Stimulated activated naive CD4-positive, alpha-beta T cell (primary cell): ENCODE data around the gene NANOG.
"Not testable (repeated sequence)": the region's sequence is repeated elsewhere in the genome, so short reads cannot be mapped to it uniquely, and the experiment has no call there.

Experiments used
- DNase-seq, 6 experiments: peaks; one replicate each; lab custom pipeline; 2025; lab: John Stamatoyannopoulos, UW

The NANOG gene

GRCh38 chr12:7788884-7789528 is at the start of gene NANOG:
NANOG (plus strand) TSS chr12:7789402; CDS start chr12:7789615, 213 bp downstream.
- DNase-seq = not testable (repeated sequence)

GRCh38 chr12:7747246-7747645 is 42.0 kb upstream of the NANOG start, which contains the start of gene CLEC4C:
CLEC4C (minus strand) TSS chr12:7747375; CDS start chr12:7747348, 27 bp downstream.
- no peak for DNase-seq

- DNase-seq = no peak
These were observed 40.4 kb upstream of the NANOG start for GRCh38 chr12:7748852-7749251.

- no peak for DNase-seq
These were observed 39.8 kb upstream of the NANOG start for GRCh38 chr12:7749442-7749841.

- DNase-seq = no peak
These were observed 38.9 kb upstream of the NANOG start for GRCh38 chr12:7750350-7750749.

GRCh38 chr12:7751394-7751793 is 37.8 kb upstream of the NANOG start:
- DNase-seq = no peak

GRCh38 chr12:7751941-7752922 is 37.0 kb upstream of the NANOG start:
- DNase-seq = not testable (repeated sequence)

GRCh38 chr12:7755668-7756067 is 33.5 kb upstream of the NANOG start:
- not testable (repeated sequence) for DNase-seq

GRCh38 chr12:7756993-7757392 is 32.2 kb upstream of the NANOG start:
- no peak for DNase-seq

GRCh38 chr12:7758766-7759140 is 30.4 kb upstream of the NANOG start:
- no peak for DNase-seq

GRCh38 chr12:7769999-7770398 is 19.2 kb upstream of the NANOG start:
- no peak for DNase-seq

GRCh38 chr12:7781274-7781673 is 7.9 kb upstream of the NANOG start:
- DNase-seq = no peak

GRCh38 chr12:7782055-7782454 is 7.1 kb upstream of the NANOG start:
- no peak for DNase-seq

- DNase-seq = not testable (repeated sequence)
These were observed 5.8 kb upstream of the NANOG start for GRCh38 chr12:7783433-7783832.

- DNase-seq = no peak
These were observed 4.5 kb upstream of the NANOG start for GRCh38 chr12:7784701-7785100.

- DNase-seq = no peak
These were observed 1.5 kb upstream of the NANOG start for GRCh38 chr12:7787574-7788293.

GRCh38 chr12:7788294-7788660 is 925 bp upstream of the NANOG start:
- DNase-seq = no peak

GRCh38 chr12:7793211-7793610 is 4.0 kb downstream of the NANOG start:
- no peak for DNase-seq

GRCh38 chr12:7797269-7797668 is 8.1 kb downstream of the NANOG start:
- not testable (repeated sequence) for DNase-seq

GRCh38 chr12:7797698-7798398 is 8.6 kb downstream of the NANOG start:
- no peak for DNase-seq

- not testable (repeated sequence) for DNase-seq
These were observed 9.6 kb downstream of the NANOG start for GRCh38 chr12:7798750-7799308.
